KBM-7 (cell line): ENCODE results near the gene ABL2.
"Not testable (repeated sequence)": the region's sequence is repeated elsewhere in the genome, so short reads cannot be mapped to it uniquely, and the experiment has no call there.

ENCODE experiments used
- DNase-seq: peaks from one replicate; pipeline ENCODE4 v3.0.0-alpha.2; 2015
- in situ Hi-C: fragments of 300-500 bp; cut with MboI; formaldehyde crosslinking; loops from 2 replicates; pipeline ENCODE4 v1.14.3; 2020; ENCODE audit warnings: low sequenced_read_pairs, low pct_unique_long_range_greater_than_20kb, mixed read lengths

Gene ABL2

DNA sequence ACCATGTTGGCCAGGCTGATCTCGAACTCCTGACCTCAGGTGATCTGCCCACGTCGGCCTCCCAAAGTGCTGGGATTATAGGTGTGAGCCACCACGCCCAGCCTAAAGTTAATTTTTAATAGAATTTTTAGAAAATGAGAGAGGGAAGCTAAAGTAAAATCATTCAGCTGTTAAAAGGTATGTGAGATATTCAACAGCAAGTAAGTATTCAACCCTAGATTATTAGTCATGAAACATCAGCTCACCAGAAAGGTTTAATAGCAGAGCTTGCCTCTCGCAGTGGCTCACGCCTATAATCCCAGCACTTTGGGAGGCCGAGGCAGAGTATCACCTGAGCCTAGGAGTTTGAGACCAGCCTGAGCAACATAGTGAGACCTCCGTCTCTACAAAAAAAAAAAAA, 5.0 kb downstream of the ABL2 start:
- DNase-seq, in situ Hi-C loops: not testable (repeated sequence)

GRCh38 chr1:179221121-179221520, 8.4 kb downstream of the ABL2 start:
- in situ Hi-C loops, DNase-seq: not testable (repeated sequence)

- peak; percentile 89 for DNase-seq
Measured at GRCh38 chr1:179217943-179218507, 11.5 kb downstream of the ABL2 start.

GRCh38 chr1:179213317-179213716, 16.2 kb downstream of the ABL2 start:
- DNase-seq, in situ Hi-C loops: not testable (repeated sequence)

More at GRCh38 chr1:179217943-179218507, 11.5 kb downstream of the ABL2 start:
- in situ Hi-C loops: no loop called here

DNA sequence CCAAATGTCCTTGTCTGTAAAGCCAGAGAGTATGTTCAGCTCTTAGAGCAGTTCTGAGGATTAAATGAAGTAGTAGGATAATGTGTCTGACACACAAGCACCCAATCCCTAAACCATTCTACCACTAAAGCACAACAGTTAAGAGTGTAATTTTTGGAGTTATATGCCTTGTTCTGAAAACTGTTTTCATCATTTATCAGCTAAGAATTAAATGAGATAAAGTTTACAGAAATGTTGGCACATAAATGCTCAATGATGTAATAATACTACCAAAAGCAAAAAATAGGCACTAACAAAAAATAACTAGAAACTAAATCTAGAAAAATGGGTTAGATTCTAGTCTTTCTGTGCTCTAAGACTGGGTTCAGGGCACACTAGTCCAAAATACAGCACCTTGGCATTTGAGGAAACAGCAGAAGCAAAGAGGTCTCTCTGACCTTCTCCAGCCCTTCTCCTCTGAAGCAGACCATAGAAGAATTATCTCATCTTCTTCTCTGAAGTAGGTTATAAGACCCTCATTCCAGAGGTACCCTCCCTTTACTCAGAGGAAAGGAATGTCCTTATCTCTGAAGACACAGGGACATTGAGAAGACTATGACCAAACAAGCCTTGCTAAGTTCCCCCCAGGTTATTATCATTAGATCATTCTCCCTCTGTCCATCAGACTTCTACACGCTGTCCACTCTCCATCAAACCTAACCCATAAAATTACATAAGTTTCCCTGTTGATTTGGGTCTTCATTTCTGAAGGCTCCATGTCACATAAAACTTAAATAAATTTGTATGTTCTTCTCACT, 20.6 kb downstream of the ABL2 start:
- DNase-seq: no peak
- in situ Hi-C loops: no loop called here

DNA sequence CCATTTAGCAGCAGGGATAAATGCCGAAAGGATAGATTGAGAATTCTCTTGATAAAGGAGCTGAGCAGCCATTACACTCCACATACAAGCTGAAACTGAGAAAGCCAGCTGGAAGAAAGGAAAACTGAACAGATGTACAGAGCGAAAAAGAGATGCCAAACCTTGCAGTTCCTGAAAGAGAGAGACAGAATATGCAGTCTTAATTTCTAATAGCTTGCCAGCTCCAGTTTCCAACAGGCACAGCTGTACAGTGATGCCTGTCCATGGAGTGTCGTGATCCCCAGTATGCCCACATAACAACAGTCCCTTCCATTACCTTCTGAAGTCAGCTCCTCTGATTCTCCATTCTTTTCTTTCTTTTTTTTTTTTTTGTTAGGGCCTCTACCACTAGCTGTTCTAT, 22.7 kb downstream of the ABL2 start:
- in situ Hi-C loops: no loop called here
- DNase-seq: no peak

DNA sequence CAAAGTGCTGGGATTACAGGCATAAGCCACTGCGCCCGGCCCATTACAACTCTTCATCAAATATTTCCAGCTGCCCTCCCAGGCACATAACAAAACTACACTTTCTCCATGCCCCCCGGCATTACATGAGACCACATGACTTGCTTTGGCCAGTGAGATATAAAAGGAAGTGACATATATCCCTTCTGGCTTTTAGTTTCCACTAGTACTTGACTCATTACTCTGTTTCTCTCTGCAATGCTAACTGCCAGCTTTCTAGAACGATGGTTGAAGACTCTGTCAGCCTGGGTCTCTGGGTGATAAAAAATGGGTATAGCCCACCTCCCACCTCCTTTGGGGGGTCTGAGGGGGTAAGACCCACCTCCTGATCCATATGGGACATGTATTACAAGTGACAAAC, 24.2 kb downstream of the ABL2 start:
- DNase-seq: no peak
- in situ Hi-C loops: no loop called here

DNA sequence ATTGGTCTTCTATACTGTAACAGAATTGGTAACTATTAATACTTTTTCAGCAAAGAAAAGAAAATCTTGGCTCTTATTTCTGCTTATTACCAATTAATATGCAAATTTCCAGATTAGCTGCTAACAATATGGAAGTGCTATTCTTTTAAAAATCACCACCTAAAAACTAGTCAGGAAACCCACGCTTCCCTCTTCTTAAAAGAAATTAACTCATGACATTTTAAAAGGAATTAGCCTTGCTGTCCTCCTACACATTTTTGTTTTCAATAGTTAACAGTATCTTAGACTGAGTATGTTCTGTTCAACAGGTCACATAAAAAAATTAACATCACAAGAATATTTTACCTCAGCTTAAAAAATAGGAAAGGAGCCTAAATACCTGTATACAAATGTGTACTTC, 27.3 kb downstream of the ABL2 start:
- in situ Hi-C loops: no loop called here
- DNase-seq: peak; percentile 23

DNA sequence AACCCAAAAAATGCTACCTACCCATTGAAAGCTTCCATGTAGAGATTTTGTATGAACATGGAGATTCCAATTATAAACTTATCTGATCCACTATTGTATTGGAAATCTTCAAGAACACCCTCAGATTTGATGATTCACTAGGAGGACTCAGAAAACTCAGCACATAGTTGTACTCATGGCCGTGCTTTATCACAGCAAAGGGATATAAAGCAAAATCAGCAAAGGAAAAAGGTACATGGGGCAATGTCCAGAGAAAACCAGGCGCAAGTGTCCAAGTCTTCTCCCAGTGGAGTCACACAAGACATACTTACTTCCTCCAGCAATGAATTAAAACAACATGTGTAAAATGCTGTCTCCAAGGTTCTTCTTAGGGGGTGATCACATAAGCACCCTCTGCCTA, 28.9 kb downstream of the ABL2 start:
- in situ Hi-C loops: no loop called here

DNA sequence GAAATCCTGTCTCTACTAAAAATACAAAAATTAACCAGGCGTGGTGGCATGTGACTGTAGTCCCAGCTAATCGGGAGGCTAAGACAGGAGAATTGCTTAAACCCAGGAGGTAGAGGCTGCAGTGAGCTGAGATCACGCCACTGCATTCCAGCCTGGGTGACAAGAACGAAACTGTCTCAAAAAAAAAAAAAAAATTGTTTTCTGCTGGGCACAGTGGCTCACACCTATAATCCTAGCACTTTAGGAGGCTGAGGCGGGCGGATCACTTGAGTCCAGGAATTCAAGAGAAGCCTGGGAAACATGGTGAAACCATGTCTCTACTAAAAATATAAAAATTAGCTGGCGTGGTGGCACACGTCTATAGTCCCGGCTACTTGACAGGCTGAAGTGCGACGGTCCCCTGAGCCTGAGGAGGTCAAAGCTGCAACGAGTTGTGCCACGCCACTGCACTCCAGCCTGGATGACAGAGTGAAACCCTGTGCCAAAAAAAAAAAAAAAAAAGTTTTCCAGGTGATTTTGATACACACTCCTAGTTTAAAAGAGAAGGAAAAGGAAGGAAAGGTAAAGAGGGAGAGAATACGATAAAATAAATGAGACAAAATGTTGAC, 31.7 kb downstream of the ABL2 start:
- in situ Hi-C loops: no loop called here

More for the DNA sequence above, 28.9 kb downstream of the ABL2 start:
- no peak for DNase-seq

DNA sequence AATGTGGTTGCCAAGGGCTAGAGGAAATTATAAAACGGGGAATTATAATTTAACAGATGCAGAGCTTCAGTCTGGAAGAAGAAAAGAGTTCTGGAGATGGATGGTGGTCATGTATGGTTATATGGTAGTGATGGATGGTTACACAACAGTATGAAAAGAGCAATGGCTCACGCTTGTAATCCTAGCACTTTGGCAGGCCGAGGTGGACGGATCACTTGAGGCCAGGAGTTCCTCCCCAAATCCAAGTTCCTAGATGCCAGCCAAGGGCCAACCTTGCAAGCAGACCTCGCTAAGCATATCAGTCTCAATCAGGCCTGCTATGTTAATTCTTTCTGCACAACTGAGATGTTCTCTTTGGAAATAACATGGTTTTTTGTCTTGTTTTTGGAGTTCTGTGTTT, 33.6 kb downstream of the ABL2 start:
- in situ Hi-C loops, DNase-seq: not testable (repeated sequence)

More for the DNA sequence above, 31.7 kb downstream of the ABL2 start:
- DNase-seq: no peak

GRCh38 chr1:179195376-179195775, 34.1 kb downstream of the ABL2 start:
- in situ Hi-C loops: no loop called here
- no peak for DNase-seq

GRCh38 chr1:179194068-179194537, 35.4 kb downstream of the ABL2 start:
- in situ Hi-C loops: no loop called here
- no peak for DNase-seq

DNA sequence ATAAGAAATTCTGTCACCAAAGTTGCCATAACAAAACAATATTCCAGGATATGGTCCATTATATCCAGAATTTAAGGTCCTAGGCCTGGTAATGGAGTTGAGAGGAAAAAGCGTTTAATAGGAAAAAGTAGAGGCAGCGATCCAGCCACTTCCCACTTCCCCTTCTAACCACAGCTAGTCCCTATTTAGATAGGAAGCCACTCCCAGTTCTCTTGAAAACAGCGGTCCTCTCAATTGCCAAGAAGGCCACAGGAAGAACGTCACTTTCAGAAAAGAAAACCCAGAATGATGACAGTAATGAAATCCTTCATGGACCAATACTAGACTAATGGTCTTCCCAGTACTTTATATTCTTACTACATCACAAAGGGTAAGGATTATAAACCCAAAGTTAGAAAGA, 38.6 kb downstream of the ABL2 start:
- peak; percentile 67 for DNase-seq
- in situ Hi-C loops: no loop called here

DNA sequence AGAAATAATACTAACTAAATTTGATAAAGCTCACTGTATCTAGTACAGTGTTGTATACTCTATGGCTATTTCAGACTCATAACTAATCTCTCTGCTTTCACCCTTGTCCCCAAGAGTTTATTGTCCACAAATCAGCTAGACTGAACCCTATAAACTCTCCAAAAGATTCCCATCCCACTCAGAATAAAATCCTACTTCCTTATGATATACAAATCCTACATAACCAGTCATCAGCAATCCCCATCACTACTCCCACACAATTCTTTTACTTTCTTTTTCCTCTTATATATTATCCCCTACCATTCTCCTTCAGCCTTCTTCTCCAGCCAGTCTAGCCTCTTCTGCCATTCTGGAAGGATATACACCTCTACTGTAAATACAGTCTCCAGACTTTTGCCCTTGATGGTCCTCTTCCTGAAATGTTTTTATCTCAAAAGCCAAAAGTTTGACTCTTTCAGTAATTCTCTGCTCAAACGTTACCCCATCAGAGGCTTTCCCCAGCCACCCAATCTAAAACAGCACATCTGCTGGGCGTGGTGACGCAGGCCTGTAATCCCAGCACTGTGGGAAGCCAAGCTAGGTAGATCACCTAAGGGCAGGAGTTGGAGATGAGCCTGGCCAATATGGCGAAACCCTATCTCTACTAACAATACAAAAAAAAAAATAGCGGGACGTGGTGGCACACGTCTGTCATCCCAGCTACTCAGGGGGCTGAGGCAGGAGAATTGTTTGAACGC, 41.6 kb downstream of the ABL2 start:
- no peak for DNase-seq
- in situ Hi-C loops: no loop called here

GRCh38 chr1:179187043-179187442, 42.4 kb downstream of the ABL2 start:
- in situ Hi-C loops: no loop called here
- no peak for DNase-seq

- DNase-seq: no peak
- in situ Hi-C loops: no loop called here
Measured at GRCh38 chr1:179184403-179184802, 45.1 kb downstream of the ABL2 start.

GRCh38 chr1:179183857-179184256, 45.6 kb downstream of the ABL2 start:
- DNase-seq: no peak
- in situ Hi-C loops: no loop called here

DNA sequence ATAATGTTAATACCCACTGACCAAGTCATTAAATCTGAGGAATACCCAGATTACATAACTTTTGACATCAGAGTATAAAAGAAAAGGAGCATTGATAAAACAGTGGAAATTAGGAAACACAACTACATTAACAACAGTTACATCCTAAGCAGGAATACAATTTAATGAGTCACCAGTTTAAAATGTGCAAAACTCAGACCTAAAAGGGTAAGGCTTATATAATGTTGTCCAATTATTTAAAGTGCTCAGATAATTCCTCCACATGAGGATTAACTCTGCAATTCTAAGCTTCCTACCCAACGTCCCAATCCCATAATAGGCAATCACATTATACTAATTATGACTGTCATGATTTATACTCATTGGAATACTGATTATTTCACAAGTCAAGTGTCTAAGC, 50.5 kb downstream of the ABL2 start:
- DNase-seq: no peak
- in situ Hi-C loops: no loop called here

- in situ Hi-C loops: no loop called here
- no peak for DNase-seq
Measured at GRCh38 chr1:179178183-179178582, 51.3 kb downstream of the ABL2 start.
